Measurements from ENCODE around the gene TRIM49D1.
"Not testable (repeated sequence)": the region's sequence is repeated elsewhere in the genome, so short reads cannot be mapped to it uniquely, and the experiment has no call there.

- TF ChIP-seq CTCF (conservative IDR thresholded peaks at IDR 0.05); ZFX (IDR thresholded peaks at IDR 0.05): not testable (repeated sequence)
These were observed 21.2 kb downstream of the TRIM49D1 start for GRCh38 chr11:89900809-89901208.

Data from C4-2B (cell line).